GM23338 (cell line): ENCODE data around the gene TBC1D7. TPM values are rescaled to one million over a fixed set of nuclear protein-coding genes. Genes with fewer than 3 reads are reported as not detected.
"Not testable (repeated sequence)": the region's sequence is repeated elsewhere in the genome, so short reads cannot be mapped to it uniquely, and the experiment has no call there.

Experiments used
- ATAC-seq: fragments of 200-7000 bp; cut with Tn5 transposase; 3 replicates; pipeline ENCODE4 v1.9.1; 2020
- DNase-seq: peaks from one replicate; pipeline ENCODE4 v3.0.0-alpha.2; 2015; ENCODE audit warnings: low spot score
- H2AFZ ChIP-seq: fragments of 200-600 bp; sonication (generic); 2 replicates; pipeline ENCODE4 v1.8.0; 2016; ENCODE audit warnings: antibody characterized with exemption, mild to moderate bottlenecking, moderate library complexity
- H3F3A ChIP-seq: fragments of 200-600 bp; sonication (generic); replicated peaks from 2 replicates; pipeline ENCODE4 v1.8.0; 2017; ENCODE audit warnings: antibody characterized with exemption, mixed run types, low read depth
- H3K27ac ChIP-seq: fragments of 200-600 bp; sonication (generic); 2 replicates; pipeline ENCODE4 v1.6.1; 2016; ENCODE audit warnings: low read depth
- H3K27me3 ChIP-seq: fragments of 200-600 bp; sonication (generic); 2 replicates; pipeline ENCODE4 v1.8.0; 2016; ENCODE audit warnings: mild to moderate bottlenecking, mixed run types, moderate library complexity; ENCODE audit not compliant: insufficient read depth
- H3K36me3 ChIP-seq: fragments of 200-600 bp; sonication (generic); 2 replicates; pipeline ENCODE4 v1.8.0; 2016; ENCODE audit warnings: mild to moderate bottlenecking; ENCODE audit not compliant: insufficient read depth
- H3K4me1 ChIP-seq: fragments of 200-600 bp; sonication (generic); 2 replicates; pipeline ENCODE4 v1.8.0; 2016; ENCODE audit warnings: mild to moderate bottlenecking, moderate library complexity; ENCODE audit not compliant: insufficient read depth
- H3K4me2 ChIP-seq: fragments of 200-600 bp; sonication (generic); 2 replicates; pipeline ENCODE4 v1.7.1; 2017; ENCODE audit warnings: mixed run types
- H3K4me3 ChIP-seq: fragments of 200-600 bp; sonication (generic); 2 replicates; pipeline ENCODE4 v1.6.1; 2016; ENCODE audit warnings: mixed run types
- H3K79me2 ChIP-seq: fragments of 200-600 bp; sonication (generic); replicated peaks from 2 replicates; pipeline ENCODE4 v1.8.0; 2017; ENCODE audit warnings: mild to moderate bottlenecking; ENCODE audit not compliant: insufficient read depth
- H3K9me2 ChIP-seq: fragments of 200-600 bp; sonication (generic); 2 replicates; pipeline ENCODE4 v1.8.0; 2017; ENCODE audit not compliant: insufficient read depth
- H4K20me1 ChIP-seq: fragments of 200-600 bp; sonication (generic); replicated peaks from 2 replicates; pipeline ENCODE4 v1.8.0; 2017; ENCODE audit warnings: mild to moderate bottlenecking; ENCODE audit not compliant: insufficient read depth
- H3K27ac Mint-ChIP-seq: 2 replicates; pipeline ENCODE4 v1.8.0; 2020; ENCODE audit warnings: inconsistent platforms, mild to moderate bottlenecking, moderate library complexity, mixed read lengths
- H3K27me3 Mint-ChIP-seq: 3 replicates; pipeline ENCODE4 v1.8.0; 2022; ENCODE audit warnings: low read depth, mild to moderate bottlenecking, moderate library complexity, mixed read lengths, inconsistent platforms; ENCODE audit not compliant: insufficient read depth, poor library complexity
- H3K36me3 Mint-ChIP-seq: 3 replicates; pipeline ENCODE4 v1.8.0; 2021; ENCODE audit warnings: low read depth, mild to moderate bottlenecking, inconsistent platforms, moderate library complexity, mixed read lengths
- H3K4me1 Mint-ChIP-seq: 3 replicates; pipeline ENCODE4 v1.8.0; 2020; ENCODE audit warnings: mild to moderate bottlenecking, inconsistent platforms, mixed read lengths
- H3K4me3 Mint-ChIP-seq: 3 replicates; pipeline ENCODE4 v1.8.0; 2021; ENCODE audit warnings: moderate library complexity, mild to moderate bottlenecking, inconsistent platforms, mixed read lengths
- H3K9me3 Mint-ChIP-seq: 3 replicates; pipeline ENCODE4 v1.8.0; 2020; ENCODE audit warnings: moderate library complexity, mild to moderate bottlenecking, inconsistent platforms, mixed read lengths
- CREB1 ChIP-seq: fragments of 250-450 bp; sonication (Bioruptor Pico); IDR thresholded peaks from 2 replicates; pipeline ENCODE4 v1.5.0; 2020; ENCODE audit warnings: low read depth, mild to moderate bottlenecking, moderate library complexity
- CTCF ChIP-seq, 2 experiments: fragments of 200-600 bp in 1 of 2; sonication (generic) in 1 of 2; conservative IDR thresholded peaks; 2 replicates each; pipeline versions ENCODE4 v1.5.1 to v1.6.1; 2016 to 2017; ENCODE audit warnings: antibody characterized with exemption in 2 of 2, low read depth in 2 of 2, mild to moderate bottlenecking in 2 of 2, moderate library complexity in 1 of 2
- ETS1 ChIP-seq: IDR thresholded peaks from 2 replicates; pipeline ENCODE4 v1.6.1; 2016; ENCODE audit warnings: antibody characterized with exemption
- EZH2 ChIP-seq: fragments of 200-600 bp; sonication (generic); IDR thresholded peaks from one replicate; pipeline ENCODE4 v1.8.0; 2017; ENCODE audit warnings: antibody characterized with exemption, mild to moderate bottlenecking, low read depth; ENCODE audit not compliant: unreplicated experiment
- EZH2phosphoT487 ChIP-seq: fragments of 200-600 bp; sonication (generic); IDR thresholded peaks from one replicate; pipeline ENCODE4 v1.8.1; 2018; ENCODE audit warnings: antibody characterized with exemption; ENCODE audit not compliant: unreplicated experiment
- JUNB ChIP-seq: IDR thresholded peaks from one replicate; pipeline ENCODE4 v1.6.1; 2016; ENCODE audit warnings: antibody characterized with exemption; ENCODE audit not compliant: unreplicated experiment
- NANOG ChIP-seq: IDR thresholded peaks from 2 replicates; pipeline ENCODE4 v1.6.1; 2016; ENCODE audit warnings: antibody characterized with exemption, borderline replicate concordance
- POLR2AphosphoS5 ChIP-seq: IDR thresholded peaks from 2 replicates; pipeline ENCODE4 v1.6.1; 2016; ENCODE audit warnings: antibody characterized with exemption, low read depth
- STAT1 ChIP-seq: IDR thresholded peaks from one replicate; pipeline ENCODE4 v1.6.1; 2016; ENCODE audit warnings: antibody characterized with exemption; ENCODE audit not compliant: unreplicated experiment
- ZNF114 ChIP-seq: fragments of 250-450 bp; sonication (Bioruptor Pico); IDR thresholded peaks from 2 replicates; pipeline ENCODE4 v1.5.0; 2020; ENCODE audit warnings: mild to moderate bottlenecking, moderate library complexity
- ZNF331 ChIP-seq: fragments of 250-450 bp; sonication (Bioruptor Pico); IDR thresholded peaks from 2 replicates; pipeline ENCODE4 v1.5.0; 2020; ENCODE audit warnings: low read depth, mild to moderate bottlenecking, moderate library complexity
- ZNF462 ChIP-seq: fragments of 250-450 bp; sonication (Bioruptor Pico); IDR thresholded peaks from 2 replicates; pipeline ENCODE4 v1.5.0; 2020; ENCODE audit warnings: mild to moderate bottlenecking, moderate library complexity
- polyA plus RNA-seq: library from polyadenylated mRNA; unstranded; fragments of >200 nt; fragmentation: Nextera tagmentation; extraction: Ambion mirVana; gene quantifications from 2 replicates; pipeline ENCODE4 v1.2.1, GENCODE V29; 2016
- total RNA-seq: library from RNA; depleted of rRNA; stranded (reverse); fragments of >200 nt; shearing (Covaris generic); gene quantifications from 2 replicates; pipeline ENCODE4 v1.2.3, GENCODE V29; 2014

The TBC1D7 gene
- total and polyA plus RNA-seq, 2 experiments from 2014 or later: 62.0 to 70.4 TPM

- not testable (repeated sequence) for H3K27ac ChIP-seq, H3K4me1 ChIP-seq, H3K27me3 ChIP-seq, H3K27ac Mint-ChIP-seq, H4K20me1 ChIP-seq, H3K9me2 ChIP-seq, H3K9me3 Mint-ChIP-seq, H3K4me3 ChIP-seq, H3K27me3 Mint-ChIP-seq, ATAC-seq, DNase-seq, H3K4me2 ChIP-seq, H2AFZ ChIP-seq, H3F3A ChIP-seq
- H3K4me1 Mint-ChIP-seq: peaks cover 13% of the 10 kb centered on the region
- H3K36me3 Mint-ChIP-seq: peaks cover 43% of the 10 kb centered on the region
- Histone ChIP-seq H3K79me2 (peaks cover 16% of the 10 kb centered on the region), H3K36me3 (peaks cover 13% of the 10 kb centered on the region)
- H3K4me3 Mint-ChIP-seq: peak overlapping the region; percentile 94; the same call in 1 of the 3 replicates
These were observed 2.2 kb downstream of the TBC1D7 start for GRCh38 chr6:13326031-13326586.

- Mint-ChIP-seq H3K36me3 (peaks cover 82% of the 10 kb centered on the region), H3K4me3 (no peak overlapping the region), H3K9me3 (no peaks in the 10 kb centered on the region), H3K27me3 (no peaks in the 10 kb centered on the region), H3K27ac (no peak overlapping the region), H3K4me1 (no peaks in the 10 kb centered on the region)
- Histone ChIP-seq H3K27ac (no peak overlapping the region), H3K79me2 (no peaks in the 10 kb centered on the region), H3K36me3 (peaks cover 69% of the 10 kb centered on the region), H3K4me1 (no peaks in the 10 kb centered on the region), H3K4me2 (no peak overlapping the region), H3K4me3 (no peak overlapping the region), H3K9me2 (no peaks in the 10 kb centered on the region), H3K27me3 (no peaks in the 10 kb centered on the region), H4K20me1 (no peaks in the 10 kb centered on the region), H2AFZ (no peak overlapping the region), H3F3A (0 out of 2 replicates have a peak, but pooled peaks cover under 1% of the 10 kb centered on the region)
- DNase-seq (no peak), ATAC-seq (no peak)
- no peak for TF ChIP-seq ZNF462 (CRISPR knock-in tag)
- no peak for TF ChIP-seq EZH2phosphoT487
- no peak for TF ChIP-seq EZH2
- no peak for TF ChIP-seq JUNB
- TF ChIP-seq ZNF114 (CRISPR knock-in tag): no peak
- no peak for TF ChIP-seq NANOG
- TF ChIP-seq POLR2AphosphoS5: no peak
- no peak for TF ChIP-seq ZNF331
- TF ChIP-seq CREB1 (CRISPR knock-in tag): no peak
- no peak for TF ChIP-seq STAT1
- TF ChIP-seq CTCF (conservative IDR thresholded peaks at IDR 0.05; ENCODE audit: low read depth in 2 of 2): no peak
- TF ChIP-seq ETS1: no peak
These were observed 8.3 kb downstream of the TBC1D7 start for GRCh38 chr6:13319891-13320564.
